ENCODE data around the gene NPPC. TPM values are rescaled to one million over a fixed set of nuclear protein-coding genes. Genes with fewer than 3 reads are reported as not detected.
"Not testable (repeated sequence)": the region's sequence is repeated elsewhere in the genome, so short reads cannot be mapped to it uniquely, and the experiment has no call there.

Gene NPPC
- total RNA-seq, 1 donor from 2014 or later, result 0.27 TPM

- no peak for DNase-seq (ENCODE audit: low read depth)
These were observed 35.2 kb downstream of the NPPC start for GRCh38 chr2:231890896-231891513.

GRCh38 chr2:231887756-231888155 lies 38.4 kb downstream of the NPPC start:
- no peak for DNase-seq (ENCODE audit: low read depth)

DNA sequence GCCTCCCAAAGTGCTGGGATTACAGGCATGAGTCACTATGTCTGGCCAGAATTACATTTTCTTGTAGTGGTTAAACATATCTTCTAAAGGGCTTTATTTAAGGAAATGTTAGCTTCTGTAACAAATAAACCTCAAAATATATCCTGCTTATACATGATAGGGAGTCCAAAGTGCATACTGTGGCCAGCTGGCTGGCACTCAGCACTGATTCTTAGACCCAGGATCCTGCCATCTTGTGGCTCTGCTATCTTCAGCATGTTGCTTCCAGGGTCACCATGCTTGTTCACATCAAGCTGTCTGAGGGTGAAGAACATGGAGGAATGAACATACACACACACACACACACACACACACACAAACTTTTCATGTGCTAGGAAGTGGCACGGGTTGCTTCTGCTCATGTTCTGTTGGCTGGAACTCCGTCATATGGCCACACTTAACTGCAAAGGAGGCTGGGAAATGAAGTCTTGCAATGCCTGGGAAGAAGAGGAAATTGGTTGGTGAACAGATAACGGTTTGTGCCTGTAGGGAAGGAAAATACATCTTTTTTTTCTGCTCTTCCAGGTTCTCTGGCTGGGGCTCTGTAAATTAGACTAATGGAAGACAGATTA lies 40.0 kb downstream of the NPPC start:
- no peak for DNase-seq (ENCODE audit: low read depth)

GRCh38 chr2:231884438-231885140 lies 41.6 kb downstream of the NPPC start:
- no peak for DNase-seq (ENCODE audit: low read depth)

- DNase-seq (ENCODE audit: low read depth), result no peak
These were observed 42.7 kb downstream of the NPPC start for GRCh38 chr2:231883468-231883881.

DNA sequence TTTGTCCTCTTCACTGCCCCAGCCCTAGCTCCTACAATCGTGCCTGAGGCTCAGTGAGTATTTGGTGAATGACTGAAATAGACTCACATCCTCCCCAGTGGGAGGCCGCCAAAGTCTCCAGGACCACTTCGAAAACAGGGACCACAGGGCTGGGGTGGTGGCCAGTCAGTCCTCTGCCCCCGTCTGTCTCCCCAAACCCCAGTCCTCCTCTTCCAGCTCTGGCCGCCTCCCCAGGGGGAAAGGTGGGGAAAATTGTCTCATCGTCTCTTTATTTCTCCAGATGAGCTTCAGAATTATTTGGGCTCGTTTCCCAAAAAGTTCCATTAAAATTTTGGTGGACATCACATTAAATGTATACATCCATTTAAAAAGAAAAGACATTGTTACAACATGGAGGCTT lies 43.5 kb downstream of the NPPC start:
- DNase-seq (ENCODE audit: low read depth), result no peak

DNA sequence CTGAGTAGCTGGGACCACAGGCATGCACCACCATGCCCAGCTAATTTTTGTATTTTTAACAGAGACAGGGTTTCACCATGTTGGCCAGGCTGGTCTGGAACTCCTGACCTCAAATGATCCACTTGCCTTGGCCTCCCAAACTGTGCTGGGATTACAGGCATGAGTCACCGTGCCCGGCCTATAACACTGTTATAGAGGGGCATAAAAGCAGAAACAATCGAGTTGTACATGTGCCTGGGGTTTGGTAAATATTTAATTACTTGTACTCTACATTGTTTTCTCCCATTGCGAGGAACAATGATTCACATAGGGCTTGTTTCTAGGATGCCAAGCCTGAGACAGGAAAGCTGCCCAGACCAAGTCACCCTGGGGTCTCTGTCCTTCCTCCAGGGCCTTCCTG lies 45.8 kb downstream of the NPPC start:
- not testable (repeated sequence) for DNase-seq (ENCODE audit: low read depth)

DNA sequence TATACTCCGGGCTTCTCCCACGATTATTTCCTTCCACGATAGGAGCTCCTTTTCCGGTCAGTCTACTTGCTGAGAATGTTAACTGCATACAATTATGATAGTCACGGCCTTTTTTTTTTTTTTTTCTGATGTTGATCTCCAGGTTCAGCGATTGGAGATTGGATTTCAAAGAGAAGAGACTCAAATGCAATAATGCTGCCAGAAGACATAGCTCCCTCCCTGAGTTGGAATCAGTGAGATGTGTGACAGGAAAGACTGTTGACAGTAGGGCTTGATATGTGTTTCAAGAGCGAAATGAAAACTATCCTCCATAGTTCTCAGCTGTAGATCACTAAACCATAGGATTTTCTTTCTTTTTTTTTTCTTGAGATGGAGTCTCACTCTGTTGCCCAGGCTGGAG lies 47.0 kb downstream of the NPPC start:
- no peak for DNase-seq (ENCODE audit: low read depth)

- no peak for DNase-seq (ENCODE audit: low read depth)
These were observed 48.4 kb downstream of the NPPC start for GRCh38 chr2:231877533-231878456.

- no peak for DNase-seq (ENCODE audit: low read depth)
These were observed 51.3 kb downstream of the NPPC start for GRCh38 chr2:231874944-231875343.

MicroRNA genes within 50 kb of the gene (microRNA counts, 767-probe panel; counts per million panel counts)
- microRNA hsa-miR-1471, result not detected

Small RNAs within 50 kb of the gene (microRNA-seq; reads per million reads assigned to microRNA genes)
- gene MIR1471, result not detected

Other genes starting within 250 kb of the NPPC start
- gene PTMA, start 217.9 kb downstream of the NPPC start, total RNA-seq, result 274 and 313 TPM in 2 replicates
- 22.2 and 27.4 TPM in 2 replicates for gene PDE6D, start 145.1 kb downstream of the NPPC start, total RNA-seq
- 21.4 and 26.5 TPM in 2 replicates for gene COPS7B, start 140.0 kb downstream of the NPPC start, total RNA-seq
- 20.5 and 34.5 TPM in 2 replicates for gene DIS3L2, start 35.3 kb upstream of the NPPC start, total RNA-seq

Measured in myocyte (in vitro differentiated cells).